NCI-H526 (cell line): ENCODE results near the gene PTPRM.

ENCODE experiments used
- DNase-seq, 2 experiments: peaks; one replicate each; lab custom pipeline; 2025; lab: John Stamatoyannopoulos, UW

PTPRM gene

GRCh38 chr18:8117006-8117371 is 549.9 kb downstream of the PTPRM start:
- no peak for DNase-seq

GRCh38 chr18:8121101-8121500 is 554.0 kb downstream of the PTPRM start:
- no peak for DNase-seq

- no peak for DNase-seq
Measured at GRCh38 chr18:8121942-8122480, 554.9 kb downstream of the PTPRM start.

- DNase-seq: no peak
Measured at GRCh38 chr18:8124232-8125146, 557.4 kb downstream of the PTPRM start.

GRCh38 chr18:8130096-8130495 is 563.0 kb downstream of the PTPRM start:
- no peak for DNase-seq

- DNase-seq: no peak
Measured at GRCh38 chr18:8133032-8133431, 565.9 kb downstream of the PTPRM start.

GRCh38 chr18:8133888-8134287 is 566.8 kb downstream of the PTPRM start:
- DNase-seq: no peak

GRCh38 chr18:8139127-8139527 is 572.0 kb downstream of the PTPRM start:
- no peak for DNase-seq

GRCh38 chr18:8139891-8140406 is 572.8 kb downstream of the PTPRM start:
- DNase-seq: no peak

- DNase-seq: no peak
Measured at GRCh38 chr18:8140841-8141501, 573.9 kb downstream of the PTPRM start.

GRCh38 chr18:8142131-8142711 is 575.1 kb downstream of the PTPRM start:
- no peak for DNase-seq

GRCh38 chr18:8142932-8143331 is 575.8 kb downstream of the PTPRM start:
- no peak for DNase-seq

- no peak for DNase-seq
Measured at GRCh38 chr18:8151181-8151580, 584.1 kb downstream of the PTPRM start.

GRCh38 chr18:8153887-8154583 is 586.9 kb downstream of the PTPRM start:
- no peak for DNase-seq

- peak in 1 of 2 experiments; percentile 49 for DNase-seq
Measured at GRCh38 chr18:8162802-8163201, 595.7 kb downstream of the PTPRM start.

- no peak for DNase-seq
Measured at GRCh38 chr18:8163286-8163959, 596.3 kb downstream of the PTPRM start.

- DNase-seq: no peak
Measured at GRCh38 chr18:8165095-8165494, 598.0 kb downstream of the PTPRM start.

- no peak for DNase-seq
Measured at GRCh38 chr18:8167026-8167425, 599.9 kb downstream of the PTPRM start.

GRCh38 chr18:8167673-8168072 is 600.6 kb downstream of the PTPRM start:
- DNase-seq: no peak

GRCh38 chr18:8169722-8170121 is 602.6 kb downstream of the PTPRM start:
- no peak for DNase-seq

GRCh38 chr18:8174771-8175170 is 607.7 kb downstream of the PTPRM start:
- no peak for DNase-seq
